Activated naive CD4-positive, alpha-beta T cell treated with anti-CD3 and anti-CD28 coated beads for 36 hours (primary cell): ENCODE measurements around the gene RELN. TPM values are rescaled to one million over a fixed set of nuclear protein-coding genes. Genes with fewer than 3 reads are reported as not detected.

Source experiments
- CTCF ChIA-PET: fragments of 350-600 bp; sonication (Branson Sonifier 250); formaldehyde crosslinking; loops from one replicate; lab custom pipeline; 2021; ENCODE audit warnings: antibody characterized with exemption; lab: Charles Lee
- DNase-seq: peaks from one replicate; pipeline ENCODE4 v3.0.0-alpha.2; 2020
- H3K27ac Mint-ChIP-seq: one replicate; pipeline ENCODE4 v1.8.0; 2021; ENCODE audit warnings: mild to moderate bottlenecking, mixed read lengths
- H3K27me3 Mint-ChIP-seq: one replicate; pipeline ENCODE4 v1.8.0; 2021; ENCODE audit warnings: low read depth, mixed read lengths
- H3K36me3 Mint-ChIP-seq: one replicate; pipeline ENCODE4 v1.8.0; 2021; ENCODE audit warnings: low read depth, mixed read lengths
- H3K4me1 Mint-ChIP-seq: one replicate; pipeline ENCODE4 v1.8.0; 2021; ENCODE audit warnings: low read depth, mixed read lengths
- H3K4me3 Mint-ChIP-seq: one replicate; pipeline ENCODE4 v1.8.0; 2021; ENCODE audit warnings: mild to moderate bottlenecking, moderate library complexity, mixed read lengths
- H3K9me3 Mint-ChIP-seq: one replicate; pipeline ENCODE4 v1.8.0; 2021; ENCODE audit warnings: mixed read lengths
- intact Hi-C: fragments of 100-400 bp; cut with micrococcal nuclease; formaldehyde crosslinking; loops from one replicate; pipeline ENCODE4 v1.15.1; 2023
- total RNA-seq, 2 experiments: library from RNA; stranded (reverse); gene quantifications; one replicate each; pipeline ENCODE4 v1.2.3, GENCODE V29; 2021

RELN gene
- total RNA-seq, 2 experiments from 2014 or later, result not detected

GRCh38 chr7:103657474-103657894 is 332.0 kb downstream of the RELN start:
- H3K4me1 Mint-ChIP-seq, result no peaks in the 10 kb centered on the region
- no peaks in the 10 kb centered on the region for H3K9me3 Mint-ChIP-seq
- DNase-seq, result no peak
- intact Hi-C loops, result no loop called here
- no peak overlapping the region for H3K27ac Mint-ChIP-seq
- H3K27me3 Mint-ChIP-seq, result peaks cover 11% of the 10 kb centered on the region
- no peaks in the 10 kb centered on the region for H3K36me3 Mint-ChIP-seq
- CTCF ChIA-PET, result no interaction called here
- no peak overlapping the region for H3K4me3 Mint-ChIP-seq

- Mint-ChIP-seq H3K36me3 (no peaks in the 10 kb centered on the region), H3K4me1 (no peaks in the 10 kb centered on the region), H3K4me3 (no peak overlapping the region), H3K27me3 (peaks cover 11% of the 10 kb centered on the region), H3K27ac (no peak overlapping the region), H3K9me3 (no peaks in the 10 kb centered on the region)
- DNase-seq, result no peak
- CTCF ChIA-PET, result no interaction called here
- intact Hi-C loops, result no loop called here
These were observed 333.2 kb downstream of the RELN start for GRCh38 chr7:103656221-103656620.

- DNase-seq, result no peak
- Mint-ChIP-seq H3K4me3 (no peak overlapping the region), H3K4me1 (no peaks in the 10 kb centered on the region), H3K9me3 (peaks cover 9% of the 10 kb centered on the region), H3K36me3 (no peaks in the 10 kb centered on the region), H3K27ac (no peak overlapping the region), H3K27me3 (no peaks in the 10 kb centered on the region)
- CTCF ChIA-PET, result no interaction called here
- intact Hi-C loops, result no loop called here
These were observed 337.7 kb downstream of the RELN start for GRCh38 chr7:103651593-103652377.

GRCh38 chr7:103649052-103649451 is 340.4 kb downstream of the RELN start:
- Mint-ChIP-seq H3K4me3 (no peak overlapping the region), H3K9me3 (peaks cover 19% of the 10 kb centered on the region), H3K4me1 (no peaks in the 10 kb centered on the region), H3K36me3 (no peaks in the 10 kb centered on the region), H3K27me3 (no peaks in the 10 kb centered on the region), H3K27ac (no peak overlapping the region)
- CTCF ChIA-PET, result no interaction called here
- DNase-seq, result no peak
- intact Hi-C loops, result no loop called here

GRCh38 chr7:103648135-103648534 is 341.3 kb downstream of the RELN start:
- peaks cover 19% of the 10 kb centered on the region for H3K9me3 Mint-ChIP-seq
- CTCF ChIA-PET, result no interaction called here
- no peaks in the 10 kb centered on the region for H3K36me3 Mint-ChIP-seq
- no peak overlapping the region for H3K4me3 Mint-ChIP-seq
- H3K27me3 Mint-ChIP-seq, result no peaks in the 10 kb centered on the region
- H3K4me1 Mint-ChIP-seq, result no peaks in the 10 kb centered on the region
- no peak for DNase-seq
- no peak overlapping the region for H3K27ac Mint-ChIP-seq
- intact Hi-C loops, result no loop called here

- no peak for DNase-seq
- no peaks in the 10 kb centered on the region for H3K4me1 Mint-ChIP-seq
- H3K27me3 Mint-ChIP-seq, result no peaks in the 10 kb centered on the region
- no peak overlapping the region for H3K4me3 Mint-ChIP-seq
- intact Hi-C loops, result no loop called here
- no peaks in the 10 kb centered on the region for H3K36me3 Mint-ChIP-seq
- no peak overlapping the region for H3K27ac Mint-ChIP-seq
- H3K9me3 Mint-ChIP-seq, result peaks cover 19% of the 10 kb centered on the region
- CTCF ChIA-PET, result no interaction called here
These were observed 345.1 kb downstream of the RELN start for GRCh38 chr7:103644319-103644718.

- peaks cover 2% of the 10 kb centered on the region for H3K4me1 Mint-ChIP-seq
- no peaks in the 10 kb centered on the region for H3K36me3 Mint-ChIP-seq
- DNase-seq, result no peak
- no peak overlapping the region for H3K4me3 Mint-ChIP-seq
- H3K27ac Mint-ChIP-seq, result no peak overlapping the region
- H3K9me3 Mint-ChIP-seq, result peaks cover 6% of the 10 kb centered on the region
- intact Hi-C loops, result no loop called here
- H3K27me3 Mint-ChIP-seq, result peaks cover 8% of the 10 kb centered on the region
- CTCF ChIA-PET, result no interaction called here
These were observed 349.3 kb downstream of the RELN start for GRCh38 chr7:103640031-103640779.

GRCh38 chr7:103637726-103638125 is 351.7 kb downstream of the RELN start:
- no peak overlapping the region for H3K4me3 Mint-ChIP-seq
- DNase-seq, result no peak
- H3K36me3 Mint-ChIP-seq, result no peaks in the 10 kb centered on the region
- H3K4me1 Mint-ChIP-seq, result peaks cover 2% of the 10 kb centered on the region
- H3K9me3 Mint-ChIP-seq, result no peaks in the 10 kb centered on the region
- H3K27ac Mint-ChIP-seq, result no peak overlapping the region
- intact Hi-C loops, result no loop called here
- peaks cover 10% of the 10 kb centered on the region for H3K27me3 Mint-ChIP-seq
- CTCF ChIA-PET, result no interaction called here

GRCh38 chr7:103637094-103637493 is 352.4 kb downstream of the RELN start:
- CTCF ChIA-PET, result no interaction called here
- H3K9me3 Mint-ChIP-seq, result no peaks in the 10 kb centered on the region
- H3K36me3 Mint-ChIP-seq, result no peaks in the 10 kb centered on the region
- H3K4me1 Mint-ChIP-seq, result peaks cover 2% of the 10 kb centered on the region
- DNase-seq, result no peak
- H3K4me3 Mint-ChIP-seq, result no peak overlapping the region
- intact Hi-C loops, result no loop called here
- H3K27me3 Mint-ChIP-seq, result peaks cover 14% of the 10 kb centered on the region
- H3K27ac Mint-ChIP-seq, result no peak overlapping the region

GRCh38 chr7:103636153-103636552 is 353.3 kb downstream of the RELN start:
- intact Hi-C loops, result no loop called here
- Mint-ChIP-seq H3K36me3 (no peaks in the 10 kb centered on the region), H3K9me3 (no peaks in the 10 kb centered on the region), H3K27me3 (peaks cover 14% of the 10 kb centered on the region), H3K27ac (no peak overlapping the region), H3K4me3 (no peak overlapping the region), H3K4me1 (peaks cover 2% of the 10 kb centered on the region)
- CTCF ChIA-PET, result no interaction called here
- no peak for DNase-seq

- intact Hi-C loops, result no loop called here
- H3K4me3 Mint-ChIP-seq, result no peak overlapping the region
- H3K4me1 Mint-ChIP-seq, result peaks cover 2% of the 10 kb centered on the region
- peaks cover 12% of the 10 kb centered on the region for H3K27me3 Mint-ChIP-seq
- CTCF ChIA-PET, result no interaction called here
- DNase-seq, result no peak
- H3K9me3 Mint-ChIP-seq, result no peaks in the 10 kb centered on the region
- no peaks in the 10 kb centered on the region for H3K36me3 Mint-ChIP-seq
- no peak overlapping the region for H3K27ac Mint-ChIP-seq
These were observed 356.5 kb downstream of the RELN start for GRCh38 chr7:103632972-103633371.

- Mint-ChIP-seq H3K4me1 (peaks cover 2% of the 10 kb centered on the region), H3K27me3 (peaks cover 12% of the 10 kb centered on the region), H3K27ac (no peak overlapping the region), H3K36me3 (no peaks in the 10 kb centered on the region), H3K9me3 (no peaks in the 10 kb centered on the region), H3K4me3 (no peak overlapping the region)
- no peak for DNase-seq
- CTCF ChIA-PET, result no interaction called here
- intact Hi-C loops, result no loop called here
These were observed 357.3 kb downstream of the RELN start for GRCh38 chr7:103632005-103632639.
